A673 (cell line): ENCODE data around the gene FAM217B.

Source experiments
- EZH2 ChIP-seq: fragments of 200-600 bp; sonication (generic); IDR thresholded peaks from 2 replicates; pipeline ENCODE4 v1.6.1; 2017; ENCODE audit warnings: borderline replicate concordance, low read depth, mild to moderate bottlenecking, mixed read lengths, antibody characterized with exemption, low read length; ENCODE audit not compliant: poor library complexity, severe bottlenecking
- TF ChIP-seq, protein P1 (sequence below): fragments of 300-800, 200-600 bp; sonication (generic); conservative IDR thresholded peaks from 2 replicates; pipeline ENCODE4 v1.5.1; 2017; ENCODE audit warnings: low read depth, mild to moderate bottlenecking, antibody characterized with exemption, low read length, moderate library complexity, mixed read lengths

DNA sequence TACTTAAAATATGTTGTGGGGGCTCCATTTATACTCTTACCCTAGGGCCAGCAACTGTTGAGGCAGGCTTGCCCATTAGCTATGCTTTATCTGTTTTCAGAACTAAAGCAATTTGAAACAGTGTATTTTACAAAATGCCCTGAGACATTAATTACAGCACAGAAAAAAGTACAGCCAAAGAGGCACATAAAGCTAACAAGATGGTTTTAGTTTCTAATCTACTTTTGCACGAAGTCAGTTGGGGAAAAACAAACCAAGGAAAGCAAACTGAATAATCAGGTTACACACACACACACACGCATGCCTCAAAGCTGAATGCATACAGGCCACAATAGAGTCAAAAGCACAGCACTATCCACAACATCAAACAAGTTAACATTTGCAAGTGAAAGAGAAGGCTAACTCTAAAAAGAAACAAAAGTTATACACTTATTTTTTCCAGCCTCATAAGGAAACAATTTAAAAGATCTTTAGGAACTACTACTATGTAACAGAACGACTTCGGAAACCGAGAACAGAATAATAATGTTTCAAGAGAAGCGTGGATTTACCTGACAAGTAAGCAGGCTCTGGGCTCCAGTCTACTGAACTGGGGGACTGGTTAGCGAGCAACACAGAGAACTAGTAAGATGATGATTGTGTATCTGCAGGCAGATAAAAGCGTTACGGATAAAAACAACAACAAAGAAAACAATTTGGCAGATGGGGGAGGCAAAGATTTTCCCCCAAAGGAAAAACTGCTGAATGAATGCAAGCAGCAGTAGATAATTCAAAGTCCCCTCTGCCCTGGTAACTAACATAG is 8.5 kb upstream of the FAM217B start:
- TF ChIP-seq, protein P1, sequence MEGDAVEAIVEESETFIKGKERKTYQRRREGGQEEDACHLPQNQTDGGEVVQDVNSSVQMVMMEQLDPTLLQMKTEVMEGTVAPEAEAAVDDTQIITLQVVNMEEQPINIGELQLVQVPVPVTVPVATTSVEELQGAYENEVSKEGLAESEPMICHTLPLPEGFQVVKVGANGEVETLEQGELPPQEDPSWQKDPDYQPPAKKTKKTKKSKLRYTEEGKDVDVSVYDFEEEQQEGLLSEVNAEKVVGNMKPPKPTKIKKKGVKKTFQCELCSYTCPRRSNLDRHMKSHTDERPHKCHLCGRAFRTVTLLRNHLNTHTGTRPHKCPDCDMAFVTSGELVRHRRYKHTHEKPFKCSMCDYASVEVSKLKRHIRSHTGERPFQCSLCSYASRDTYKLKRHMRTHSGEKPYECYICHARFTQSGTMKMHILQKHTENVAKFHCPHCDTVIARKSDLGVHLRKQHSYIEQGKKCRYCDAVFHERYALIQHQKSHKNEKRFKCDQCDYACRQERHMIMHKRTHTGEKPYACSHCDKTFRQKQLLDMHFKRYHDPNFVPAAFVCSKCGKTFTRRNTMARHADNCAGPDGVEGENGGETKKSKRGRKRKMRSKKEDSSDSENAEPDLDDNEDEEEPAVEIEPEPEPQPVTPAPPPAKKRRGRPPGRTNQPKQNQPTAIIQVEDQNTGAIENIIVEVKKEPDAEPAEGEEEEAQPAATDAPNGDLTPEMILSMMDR: no peak
- TF ChIP-seq EZH2: no peak
